Occipital lobe (tissue), 2 donors: ENCODE results near the gene SDHA. TPM values are rescaled to one million over a fixed set of nuclear protein-coding genes. Genes with fewer than 3 reads are reported as not detected.

Source experiments
- DNase-seq: peaks from one replicate; lab custom pipeline; 2025; lab: John Stamatoyannopoulos, UW
- total RNA-seq: library from RNA; depleted of rRNA; stranded (reverse); fragments of >200 nt; gene quantifications from one replicate; pipeline ENCODE4 v1.2.3, GENCODE V29; 2014

SDHA gene
- total RNA-seq, 1 donor from 2014 or later: 74.4 TPM

- DNase-seq: no peak
These were observed 32.7 kb upstream of the SDHA start for GRCh38 chr5:185095-186070.

GRCh38 chr5:186091-187041 is 31.8 kb upstream of the SDHA start:
- no peak for DNase-seq

GRCh38 chr5:187042-187431 is 31.1 kb upstream of the SDHA start:
- no peak for DNase-seq

GRCh38 chr5:187617-188451 is 30.3 kb upstream of the SDHA start:
- no peak for DNase-seq

GRCh38 chr5:188488-189481 is 29.3 kb upstream of the SDHA start:
- peak; percentile 68 for DNase-seq

GRCh38 chr5:189486-189885 is 28.6 kb upstream of the SDHA start:
- no peak for DNase-seq

GRCh38 chr5:189976-190365 is 28.1 kb upstream of the SDHA start:
- DNase-seq: no peak

- no peak for DNase-seq
These were observed 27.6 kb upstream of the SDHA start for GRCh38 chr5:190366-191035.

GRCh38 chr5:191036-191948 is 26.8 kb upstream of the SDHA start, which contains the start of gene LRRC14B:
Gene LRRC14B (plus strand): TSS chr5:191495. CDS start chr5:191539, 44 bp downstream.
- peak; percentile 43 for DNase-seq

GRCh38 chr5:191949-192690 is 26.0 kb upstream of the SDHA start:
- no peak for DNase-seq

GRCh38 chr5:192691-192969 is 25.5 kb upstream of the SDHA start:
- DNase-seq: no peak

- no peak for DNase-seq
These were observed 24.9 kb upstream of the SDHA start for GRCh38 chr5:192970-193831.

GRCh38 chr5:194102-194501 is 24.0 kb upstream of the SDHA start:
- DNase-seq: no peak

- no peak for DNase-seq
These were observed 23.4 kb upstream of the SDHA start for GRCh38 chr5:194603-195209.

GRCh38 chr5:195401-196160 is 22.5 kb upstream of the SDHA start:
- no peak for DNase-seq

- no peak for DNase-seq
These were observed 21.8 kb upstream of the SDHA start for GRCh38 chr5:196350-196749.
